ENCODE results near the gene IFIT1.
"Not testable (repeated sequence)": the region's sequence is repeated elsewhere in the genome, so short reads cannot be mapped to it uniquely, and the experiment has no call there.

Gene IFIT1

DNA sequence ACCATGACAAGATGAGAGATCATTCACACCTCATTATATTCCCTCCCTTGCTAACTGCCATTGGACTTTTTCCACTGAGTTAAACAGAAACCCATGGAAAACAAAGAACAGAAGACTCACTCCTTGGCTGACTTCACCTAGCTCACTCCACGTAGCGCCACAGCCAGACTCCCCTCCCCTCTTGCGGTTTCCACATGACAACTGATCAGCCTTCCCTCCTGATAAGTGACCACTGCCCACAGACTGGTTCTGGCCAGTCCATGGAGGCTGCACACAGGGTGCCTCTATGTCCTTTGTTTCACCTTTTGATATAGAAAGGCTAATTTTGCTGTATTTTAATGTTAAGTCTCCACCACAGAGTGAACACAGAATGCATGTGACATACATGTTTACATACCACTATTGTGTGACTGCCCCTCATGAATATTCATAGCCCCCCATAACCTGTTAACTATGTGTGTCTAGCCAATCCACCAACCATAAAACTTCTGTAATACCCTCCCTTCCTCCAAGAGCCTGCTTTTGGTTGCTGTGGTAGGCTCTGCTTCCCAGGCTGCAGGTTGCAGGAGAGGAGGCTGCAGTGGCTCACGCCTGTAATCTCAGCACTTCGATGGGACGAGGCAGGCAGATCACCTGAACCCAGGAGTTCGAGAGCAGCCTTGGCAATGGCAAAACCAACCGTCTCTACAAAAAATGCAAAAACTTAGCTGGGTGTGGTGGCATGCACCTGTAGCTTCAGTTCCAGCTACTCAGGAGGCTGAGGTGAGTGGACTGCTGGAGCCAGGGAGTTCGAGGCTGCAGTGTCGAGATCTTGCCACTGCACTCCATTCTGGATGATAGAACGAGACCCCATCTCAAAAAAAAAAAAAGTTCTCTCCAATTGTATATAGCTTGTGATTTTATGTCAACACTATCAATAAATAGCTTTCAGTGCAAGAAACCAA, 12.0 kb downstream of the IFIT1 start:
- DNase-seq = peak; percentile 48

DNA sequence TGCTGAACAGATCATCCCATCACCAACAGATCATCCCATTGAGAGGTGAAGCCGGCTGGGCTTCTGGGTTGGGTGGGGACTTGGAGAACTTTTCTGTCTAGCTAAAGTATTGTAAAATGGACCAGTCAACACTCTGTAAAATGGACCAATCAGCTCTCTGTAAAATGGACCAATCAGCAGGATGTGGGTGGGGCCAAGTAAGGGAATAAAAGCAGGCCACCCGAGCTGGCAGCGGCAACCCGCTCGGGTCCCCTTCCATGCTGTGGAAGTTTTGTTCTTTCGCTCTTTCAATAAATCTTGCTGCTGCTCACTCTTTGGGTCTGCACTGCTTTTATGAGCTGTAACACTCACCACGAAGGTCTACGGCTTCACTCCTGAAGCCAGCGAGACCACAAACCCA, 13.8 kb downstream of the IFIT1 start:
- not testable (repeated sequence) for DNase-seq

DNA sequence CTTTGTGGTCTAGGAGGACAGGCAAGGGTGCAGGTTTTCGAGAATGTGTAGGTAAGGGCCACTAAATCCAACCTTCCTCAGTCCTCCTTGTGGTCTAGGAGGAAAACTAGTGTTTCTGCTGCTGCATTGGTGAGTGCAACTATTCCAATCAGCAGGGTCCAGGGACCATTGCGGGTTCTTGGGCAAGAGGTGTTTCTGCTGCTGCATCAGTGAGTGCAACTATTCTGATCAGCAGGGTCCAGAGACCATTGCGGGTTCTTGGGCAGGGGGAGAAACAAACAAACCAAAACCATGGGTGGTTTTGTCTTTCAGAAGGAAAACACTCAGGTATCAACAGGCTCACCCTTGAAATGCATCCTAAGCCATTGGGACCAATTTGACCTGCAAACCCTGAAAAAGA, 15.4 kb downstream of the IFIT1 start:
- DNase-seq = not testable (repeated sequence)

DNA sequence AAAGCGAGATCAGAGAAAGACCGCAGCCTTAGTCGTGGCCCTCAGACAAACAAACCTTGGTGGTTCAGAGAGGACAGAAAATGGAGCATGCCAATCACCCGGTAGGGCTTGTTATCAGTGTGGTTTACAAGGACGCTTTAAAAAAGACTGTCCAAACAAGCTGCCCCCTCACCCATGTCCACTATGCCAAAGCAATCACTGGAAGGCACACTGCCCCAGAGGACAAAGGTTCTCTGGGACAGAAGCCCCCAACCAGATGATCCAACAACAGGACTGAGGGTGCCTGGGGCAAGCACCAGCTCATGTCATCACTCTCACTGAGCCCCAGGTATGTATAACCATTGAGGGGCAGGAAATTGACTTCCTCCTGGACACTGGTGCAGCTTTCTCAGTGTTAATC, 16.9 kb downstream of the IFIT1 start:
- DNase-seq = not testable (repeated sequence)

DNA sequence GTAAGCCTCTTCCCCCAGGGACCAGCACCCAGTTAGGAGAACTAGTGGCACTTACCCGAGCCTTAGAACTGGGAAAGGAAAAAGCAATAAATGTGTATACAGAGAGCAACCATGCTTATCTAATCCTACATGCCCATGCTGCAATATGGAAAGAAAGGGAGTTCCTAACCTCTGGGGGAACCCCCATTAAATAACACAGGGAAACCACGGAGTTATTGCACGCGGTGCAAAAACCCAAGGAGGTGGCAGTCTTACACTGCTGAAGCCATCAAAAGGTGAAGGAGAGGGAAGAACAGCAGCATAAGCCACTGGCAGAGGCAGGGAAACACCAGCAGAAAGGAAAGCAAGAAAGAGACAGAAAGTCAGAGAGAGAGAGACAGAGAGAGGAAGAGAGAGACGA, 18.1 kb downstream of the IFIT1 start:
- not testable (repeated sequence) for DNase-seq

DNA sequence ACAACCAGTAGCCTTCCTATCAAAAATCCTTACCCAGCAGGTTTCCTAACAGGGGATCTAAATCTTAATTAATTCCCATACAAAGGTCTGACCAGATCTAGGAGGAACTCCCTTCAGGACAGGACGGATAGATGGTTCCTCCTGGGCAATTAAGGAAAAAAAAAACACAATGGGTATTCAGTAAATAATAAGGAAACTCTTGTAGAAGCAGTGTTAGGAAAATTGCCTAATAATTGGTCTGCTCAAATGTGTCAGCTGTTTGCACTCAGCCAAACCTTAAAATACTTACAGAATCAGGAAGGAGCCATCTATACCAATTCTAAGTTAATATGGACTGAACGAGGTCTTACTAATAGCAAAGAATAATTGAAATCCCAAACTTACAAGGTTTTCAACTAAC, 18.7 kb downstream of the IFIT1 start:
- DNase-seq = not testable (repeated sequence)

DNA sequence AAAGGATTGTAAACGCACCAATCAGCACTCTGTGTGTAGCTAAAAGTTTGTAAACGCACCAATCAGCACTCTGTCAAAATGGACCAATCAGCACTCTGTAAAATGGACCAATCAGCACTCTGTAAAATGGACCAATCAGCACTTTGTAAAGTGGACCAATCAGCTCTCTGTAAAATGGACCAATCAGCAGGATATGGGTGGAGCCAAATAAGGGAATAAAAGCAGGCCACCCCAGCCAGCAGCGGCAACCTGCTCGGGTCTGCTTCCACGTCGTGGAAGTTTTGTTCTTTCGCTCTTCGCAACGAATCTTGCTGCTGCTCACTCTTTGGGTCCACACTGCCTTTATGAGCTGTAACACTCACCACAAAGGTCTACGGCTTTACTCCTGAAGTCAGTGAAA, 19.9 kb downstream of the IFIT1 start:
- DNase-seq = not testable (repeated sequence)

DNA sequence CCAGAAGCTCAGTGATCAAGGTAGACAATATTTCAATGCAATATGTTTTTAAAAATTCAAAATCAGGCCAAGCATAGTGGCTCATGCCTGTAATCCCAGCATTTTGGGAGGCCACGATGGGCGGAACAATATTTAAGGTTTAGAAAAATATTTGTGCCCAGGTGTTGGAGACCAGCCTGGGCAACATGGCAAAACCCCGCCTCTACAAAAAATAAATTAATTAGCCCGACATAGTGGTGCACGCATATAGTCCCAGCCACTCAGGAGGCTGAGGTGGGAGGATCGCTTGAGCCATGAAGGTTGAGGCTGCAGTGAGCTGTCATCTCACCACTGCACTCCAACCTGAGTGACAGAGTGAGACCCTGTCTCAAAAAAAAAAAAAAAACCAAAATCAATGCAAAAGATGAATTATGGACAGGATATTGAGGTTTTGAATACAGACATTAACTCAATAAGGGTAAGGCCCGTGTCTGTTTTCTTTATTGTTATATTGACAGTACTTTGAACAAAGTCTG, 21.0 kb downstream of the IFIT1 start:
- no peak for DNase-seq

DNA sequence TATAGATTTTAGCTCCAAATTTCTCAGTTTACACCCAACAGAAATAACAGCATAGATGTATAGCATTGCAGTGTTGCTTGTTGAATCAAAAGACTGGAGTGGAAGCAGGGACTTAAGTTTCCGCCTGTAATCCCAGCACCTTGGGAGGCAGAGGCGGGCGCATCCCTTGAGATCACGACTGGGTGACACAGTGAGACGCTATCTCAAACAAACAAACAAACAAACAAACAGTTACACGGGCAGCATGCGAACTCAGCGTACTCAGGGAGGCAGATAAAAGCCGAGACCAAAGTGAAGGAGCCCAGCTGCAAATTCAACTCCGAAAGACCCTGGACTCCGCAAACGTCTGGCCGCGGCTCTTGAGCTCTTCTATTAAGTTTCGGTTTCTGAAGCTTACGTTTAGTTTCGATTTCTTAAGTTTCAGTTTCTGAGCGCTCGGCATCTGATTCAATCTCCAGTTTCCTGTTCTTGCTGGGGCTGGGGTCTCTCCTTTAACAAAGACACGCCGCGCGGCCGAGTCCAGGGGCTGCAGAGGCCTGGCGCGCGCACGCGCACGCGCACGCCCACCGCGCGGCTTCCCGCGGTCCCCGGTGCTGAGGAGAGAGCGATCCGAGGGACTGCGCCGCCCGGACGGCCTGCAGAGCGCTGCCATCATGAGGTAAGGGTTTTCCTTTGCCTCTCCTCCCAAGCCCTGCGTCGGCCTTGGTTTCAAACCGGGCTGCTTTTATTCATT, 21.9 kb downstream of the IFIT1 start, which contains the start of gene IFIT5:
IFIT5 (plus strand) TSS at position 423 of the 733 bp plus-strand sequence; CDS start at position 654, 231 bp downstream.
- DNase-seq = peak; percentile 78

DNA sequence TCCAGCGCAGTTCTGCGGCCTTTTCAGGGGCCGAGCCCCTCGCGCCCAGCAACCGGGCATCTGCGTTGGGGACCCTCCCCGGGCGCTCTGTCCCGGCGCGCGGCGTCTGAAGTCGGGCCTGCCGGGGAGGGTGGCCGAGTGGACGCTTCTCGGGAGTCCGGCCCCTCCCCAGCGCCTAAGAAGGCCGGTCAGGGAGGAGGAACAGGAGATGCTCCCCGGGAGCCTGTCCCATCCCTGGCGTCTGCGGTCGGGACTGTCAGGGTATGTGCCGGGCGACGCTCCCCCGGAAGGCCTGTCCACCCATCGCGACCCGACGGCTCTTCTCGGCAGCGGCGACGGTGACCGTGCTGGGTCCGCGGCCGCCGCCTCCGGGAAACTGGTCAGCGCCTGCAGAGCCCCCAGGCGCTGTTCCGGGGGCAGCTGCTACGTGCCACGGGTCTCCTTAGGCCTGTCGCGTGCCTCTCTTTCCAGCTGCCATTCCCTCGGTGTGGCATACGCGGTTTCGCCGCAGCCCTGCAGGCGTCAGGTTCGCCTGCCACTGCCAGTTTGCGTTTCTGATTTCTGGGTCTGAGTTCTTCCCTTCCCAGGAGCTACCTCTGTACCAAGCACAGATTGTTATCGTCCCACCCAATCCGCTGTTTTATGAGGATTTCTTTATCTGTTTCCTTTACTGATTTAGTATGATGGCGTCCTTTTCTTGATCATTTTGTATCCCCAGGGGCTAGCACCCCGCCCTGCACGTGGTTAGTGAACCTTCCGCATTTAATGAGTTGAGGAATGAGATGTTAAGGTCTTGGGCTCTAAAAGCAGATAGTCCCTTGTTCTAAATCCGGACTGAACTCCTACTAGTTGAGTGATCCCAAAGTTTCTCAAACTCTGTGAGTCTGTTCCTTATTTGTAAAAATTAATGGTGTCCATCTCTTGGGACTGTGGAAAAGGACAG, 22.7 kb downstream of the IFIT1 start:
- no peak for DNase-seq

DNA sequence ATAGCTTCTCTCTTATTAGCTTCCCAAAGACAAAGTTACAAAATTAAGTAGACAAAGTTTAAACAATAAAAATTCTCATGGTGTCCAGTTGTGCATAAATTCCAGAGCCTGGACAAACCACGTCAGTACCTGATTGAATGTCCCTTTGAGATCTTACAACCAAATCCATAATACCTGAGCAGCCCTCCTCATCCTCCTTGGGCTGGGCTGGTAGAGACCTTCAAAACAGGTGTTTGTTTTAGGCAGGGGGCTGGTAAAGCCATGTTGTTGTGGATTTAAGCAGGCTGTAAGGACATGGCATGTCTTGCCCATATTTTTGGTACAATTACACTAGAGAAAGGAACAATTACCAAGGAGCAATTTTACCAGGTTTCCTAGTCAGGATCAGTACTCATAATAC, 24.0 kb downstream of the IFIT1 start:
- DNase-seq = no peak

DNA sequence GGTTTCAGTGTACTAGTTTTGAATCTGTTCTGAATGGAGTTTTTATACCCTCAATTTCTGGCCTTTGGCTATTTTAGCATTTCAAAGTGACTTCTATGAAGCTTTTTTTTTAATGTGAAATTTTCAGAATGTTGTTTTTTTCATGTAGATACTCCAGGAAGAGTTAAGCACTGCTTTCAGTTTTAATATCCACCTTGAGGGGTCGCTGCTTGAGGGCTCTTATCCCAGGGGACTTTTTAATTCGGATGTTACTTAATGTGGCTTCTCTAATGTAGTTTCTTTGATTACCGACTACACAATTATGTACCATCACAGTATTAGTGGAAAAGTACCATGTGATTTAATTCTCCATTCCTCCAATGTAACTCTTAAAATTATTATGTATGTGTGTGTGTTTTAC, 27.1 kb downstream of the IFIT1 start:
- DNase-seq = no peak

DNA sequence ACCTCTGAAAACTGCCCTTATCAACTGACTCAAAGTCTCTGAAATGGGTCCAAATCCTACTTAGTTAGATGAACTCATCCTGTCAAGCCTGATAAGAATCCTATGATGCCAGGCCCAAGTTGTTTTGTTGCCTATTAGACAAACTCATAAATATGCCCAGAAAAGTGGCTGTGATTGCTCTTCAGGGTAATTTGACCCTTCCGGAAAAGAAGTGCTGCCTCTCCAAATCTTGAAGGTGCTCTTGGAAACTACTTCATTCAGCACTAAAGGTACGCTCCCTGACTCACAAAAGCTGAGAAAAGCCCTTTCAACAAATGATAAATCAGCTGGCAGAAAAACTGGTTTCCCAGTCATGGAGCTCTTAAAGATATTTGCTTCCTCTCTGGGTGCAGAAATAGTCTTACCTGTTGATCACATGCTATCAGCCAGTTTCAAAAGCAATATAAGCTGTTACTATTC, 28.6 kb downstream of the IFIT1 start:
- no peak for DNase-seq

DNA sequence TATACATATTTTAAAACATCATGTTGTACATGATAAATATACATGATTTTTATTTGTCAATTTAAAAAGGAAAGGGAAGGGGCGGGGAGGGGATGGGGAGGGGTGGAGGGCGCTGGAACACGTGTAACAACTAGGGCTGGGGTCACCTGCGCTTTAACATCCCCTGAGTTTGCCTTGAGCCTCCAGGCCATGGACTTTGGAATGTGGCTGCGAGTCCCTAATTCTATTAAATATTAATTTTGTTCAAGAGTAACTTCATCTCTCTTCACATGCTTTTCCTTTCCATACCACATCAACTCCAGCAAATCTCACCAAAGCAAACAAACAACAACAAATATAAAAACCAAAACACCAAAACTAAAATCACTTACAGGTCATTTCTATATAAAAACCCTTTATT, 32.6 kb downstream of the IFIT1 start:
- no peak for DNase-seq

DNA sequence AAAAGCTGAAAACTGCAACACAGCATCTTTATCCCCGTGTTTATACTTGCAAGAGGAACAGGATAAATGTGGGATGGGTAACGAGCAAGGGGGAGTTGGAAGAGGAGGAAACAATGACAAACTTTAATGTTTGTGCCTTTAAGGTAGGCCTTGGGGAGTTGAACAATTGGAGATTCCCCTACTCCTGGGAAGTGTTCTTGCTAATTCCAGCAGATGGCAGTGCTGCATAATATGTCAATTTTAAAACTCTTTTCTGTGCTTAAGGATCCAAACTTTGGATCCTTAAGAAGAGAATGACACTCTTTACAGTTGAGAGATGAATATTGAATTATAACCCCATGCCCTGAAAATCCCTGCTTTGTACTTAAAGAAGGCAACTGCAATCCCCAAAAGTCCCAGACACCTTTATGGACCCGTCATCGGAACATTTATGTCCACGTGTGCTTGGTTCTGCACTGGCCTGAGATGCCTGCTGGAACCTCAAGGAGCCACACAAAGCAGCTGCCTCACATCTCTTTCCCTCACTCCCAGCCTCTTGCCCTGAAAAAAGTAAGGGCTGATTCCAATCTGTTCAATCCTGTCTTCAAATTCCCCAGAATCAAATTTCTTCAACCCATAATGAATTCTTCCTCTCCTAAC, 33.9 kb downstream of the IFIT1 start:
- DNase-seq = peak; percentile 63

DNA sequence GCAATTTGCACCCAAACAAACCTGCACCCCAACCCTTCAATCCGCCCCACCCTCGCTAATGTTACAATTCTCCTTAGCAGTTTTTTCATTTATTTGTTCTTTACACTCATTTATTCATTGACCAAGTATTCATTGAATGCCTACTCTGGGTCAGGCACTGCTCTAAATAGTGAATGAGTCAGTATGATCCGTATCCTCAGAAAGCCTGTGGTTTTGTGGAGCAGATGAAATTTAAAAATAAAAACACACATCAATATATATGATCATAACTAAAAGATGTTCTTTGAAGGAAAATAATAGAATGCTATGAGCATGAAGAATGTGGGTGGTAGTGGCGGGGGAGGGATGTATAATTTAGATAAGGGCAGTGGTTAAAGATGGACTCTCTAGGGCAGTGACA, 35.2 kb downstream of the IFIT1 start:
- DNase-seq = peak; percentile 55

DNA sequence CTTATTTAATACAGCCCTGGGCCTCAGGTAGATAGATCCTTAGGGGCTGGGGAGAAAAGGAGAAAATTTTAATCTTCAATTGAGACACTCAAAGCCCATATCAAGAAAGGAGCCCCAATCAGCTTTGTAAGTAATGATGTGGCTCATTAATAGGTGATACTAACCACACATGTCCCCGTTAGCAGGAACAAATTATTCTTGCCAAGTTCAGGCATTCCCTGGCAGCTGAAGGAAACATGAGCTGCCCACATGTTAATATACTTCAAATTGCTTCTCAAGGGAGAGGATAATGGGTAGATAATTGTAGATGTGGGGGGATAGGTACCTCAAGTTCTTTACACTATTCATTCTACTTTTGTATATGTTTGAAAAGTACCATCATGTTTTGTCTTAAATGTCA, 36.5 kb downstream of the IFIT1 start:
- no peak for DNase-seq

DNA sequence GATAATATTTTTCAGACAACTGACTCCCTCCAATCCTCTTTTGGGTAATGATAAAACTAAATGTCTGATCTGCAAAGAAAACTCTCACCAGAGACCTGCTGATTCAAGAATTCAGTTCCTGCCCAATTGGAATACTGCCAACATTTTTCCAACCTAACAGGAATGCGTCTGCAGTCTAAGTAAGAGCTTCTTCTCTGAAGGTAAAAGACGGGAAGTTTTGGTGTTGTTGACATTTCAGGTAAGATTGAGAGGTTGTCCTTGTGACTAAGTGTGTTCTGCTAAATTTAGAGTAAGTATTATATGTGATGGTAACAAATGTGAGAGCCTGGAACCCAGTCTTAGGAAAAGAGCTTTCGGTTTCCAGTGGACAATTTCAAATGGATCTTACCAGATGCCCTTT, 39.6 kb downstream of the IFIT1 start:
- peak; percentile 80 for DNase-seq

DNA sequence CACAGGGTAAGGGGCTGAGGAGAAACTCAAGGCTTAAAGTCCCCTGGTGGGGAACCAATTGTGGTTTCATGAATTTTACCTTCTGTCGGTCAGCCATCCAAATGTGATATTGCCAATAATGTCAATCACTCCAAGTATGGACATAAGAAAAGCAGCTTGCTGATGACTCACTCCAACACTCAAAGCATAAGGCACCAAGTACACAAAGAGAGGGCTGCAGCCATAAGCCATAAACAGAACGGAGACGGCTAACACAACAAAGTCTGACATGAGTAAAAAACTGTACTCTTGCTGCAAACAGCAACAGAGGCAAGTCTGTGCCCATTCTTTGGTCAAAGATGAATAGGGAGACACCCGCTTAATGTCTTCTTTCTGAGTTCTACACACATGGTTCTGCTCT, 46.1 kb downstream of the IFIT1 start:
- DNase-seq = no peak

DNA sequence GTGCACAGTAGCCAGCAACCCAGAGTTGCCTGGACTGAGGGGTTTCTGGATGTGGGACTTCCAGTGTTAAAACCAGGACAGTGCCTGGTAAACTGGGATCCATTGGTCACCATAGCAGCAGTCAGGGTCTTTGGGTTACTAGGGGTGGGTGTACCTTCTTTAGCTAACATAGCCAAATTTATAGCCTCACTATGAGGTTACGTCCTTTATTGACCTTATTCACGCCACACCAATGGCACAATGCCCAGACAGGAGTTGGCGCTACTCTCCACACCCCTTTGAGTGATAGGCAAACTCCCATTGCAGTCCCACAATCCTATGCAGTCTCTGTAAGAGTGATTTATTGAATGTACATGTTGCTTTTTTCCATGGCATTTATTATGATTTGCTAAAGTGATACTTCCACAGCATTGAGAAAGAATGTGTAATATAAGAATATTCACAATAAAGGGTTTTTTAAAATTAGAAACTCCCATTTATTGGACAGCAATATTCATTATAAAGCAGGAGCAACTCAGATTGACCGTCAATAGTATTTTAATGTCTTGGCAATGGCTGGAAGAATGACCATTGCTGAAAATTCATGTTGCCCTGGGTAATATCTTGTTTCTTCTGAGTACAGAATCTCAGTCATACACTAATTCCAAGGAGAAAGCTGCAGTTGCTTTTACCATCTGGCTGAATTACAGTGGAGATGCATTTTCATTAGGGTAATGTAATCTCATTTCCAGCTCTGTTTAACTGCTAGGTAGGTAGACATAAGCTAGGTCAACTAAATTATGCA, 48.0 kb downstream of the IFIT1 start:
- DNase-seq = no peak

DNA sequence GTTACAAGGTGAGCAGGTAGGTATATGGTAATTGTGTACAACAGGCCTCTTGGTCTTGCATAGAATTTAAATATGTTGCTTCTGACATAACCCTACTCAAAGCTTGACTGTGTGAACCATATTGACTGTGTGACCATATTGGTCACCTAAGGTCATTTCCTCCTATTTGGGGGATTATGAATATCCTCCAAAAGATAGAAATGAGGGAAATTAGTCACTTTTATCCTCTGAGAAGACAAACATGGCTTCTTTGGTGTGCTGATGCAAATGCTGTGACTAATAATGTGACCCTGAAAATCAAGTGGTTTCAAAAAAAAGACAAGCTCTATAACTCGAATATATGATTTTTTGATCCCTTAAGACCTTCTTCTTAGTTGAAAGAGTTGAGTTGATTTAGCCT, 49.9 kb downstream of the IFIT1 start:
- no peak for DNase-seq
